GM19467 (cell line): ENCODE measurements around the gene TPRA1.

Source experiments
- ATAC-seq: cut with Tn5 transposase; IDR thresholded peaks from one replicate; pipeline ENCODE4 v1.9.1; 2021; ENCODE audit warnings: mild to moderate bottlenecking, moderate library complexity; ENCODE audit not compliant: unreplicated experiment

The TPRA1 gene

DNA sequence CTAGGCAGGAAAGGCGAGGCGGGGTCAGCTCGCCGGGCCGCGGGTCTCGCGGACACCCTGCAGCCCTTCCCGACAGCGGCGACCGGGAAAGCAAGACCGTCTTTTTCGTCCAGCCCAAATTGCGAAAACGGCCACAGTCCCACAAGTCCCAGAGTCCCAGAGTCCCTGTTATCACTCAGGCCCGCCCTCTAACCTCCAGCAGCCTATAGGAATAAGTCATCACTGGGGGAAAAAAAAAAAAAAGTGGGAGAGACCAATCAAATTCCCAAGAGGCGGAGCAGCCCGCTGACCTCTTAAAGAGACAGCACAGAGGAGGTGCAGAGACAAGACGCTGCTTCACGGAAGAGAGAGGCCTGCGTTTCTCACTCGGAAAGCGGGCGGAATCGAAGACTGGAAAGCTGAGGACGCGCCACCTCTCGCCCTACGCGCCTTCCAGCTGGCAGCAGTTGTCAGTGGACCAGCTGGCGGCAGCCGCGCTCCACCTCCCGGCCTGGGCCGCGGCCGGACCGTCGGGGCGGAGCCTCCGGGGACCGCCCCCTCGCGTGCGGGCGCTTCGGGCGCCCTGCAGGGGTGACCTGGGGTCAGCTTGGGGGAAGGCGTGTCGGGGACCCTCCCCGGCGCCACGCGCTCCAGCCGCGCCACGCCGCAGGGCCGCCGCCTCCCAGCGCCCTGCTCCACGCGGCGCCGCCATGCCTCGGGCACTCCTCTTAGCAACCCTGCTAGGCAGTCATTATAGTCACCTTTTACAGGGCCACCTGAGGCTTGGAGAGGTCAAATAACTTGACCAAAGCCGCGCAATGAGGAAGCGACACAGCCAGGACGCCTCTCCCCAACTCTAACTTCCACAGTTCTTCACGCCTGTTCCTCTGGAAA lies at the start of gene TPRA1:
TSS of gene TPRA1 (minus strand) at position 141 of the 873 bp plus-strand sequence. CDS start 10,587 bp downstream, outside the sequence.
- ATAC-seq, result peak; percentile 74

- no peak for ATAC-seq
Measured at GRCh38 chr3:127640042-127640355, 49.5 kb upstream of the TPRA1 start.

DNA sequence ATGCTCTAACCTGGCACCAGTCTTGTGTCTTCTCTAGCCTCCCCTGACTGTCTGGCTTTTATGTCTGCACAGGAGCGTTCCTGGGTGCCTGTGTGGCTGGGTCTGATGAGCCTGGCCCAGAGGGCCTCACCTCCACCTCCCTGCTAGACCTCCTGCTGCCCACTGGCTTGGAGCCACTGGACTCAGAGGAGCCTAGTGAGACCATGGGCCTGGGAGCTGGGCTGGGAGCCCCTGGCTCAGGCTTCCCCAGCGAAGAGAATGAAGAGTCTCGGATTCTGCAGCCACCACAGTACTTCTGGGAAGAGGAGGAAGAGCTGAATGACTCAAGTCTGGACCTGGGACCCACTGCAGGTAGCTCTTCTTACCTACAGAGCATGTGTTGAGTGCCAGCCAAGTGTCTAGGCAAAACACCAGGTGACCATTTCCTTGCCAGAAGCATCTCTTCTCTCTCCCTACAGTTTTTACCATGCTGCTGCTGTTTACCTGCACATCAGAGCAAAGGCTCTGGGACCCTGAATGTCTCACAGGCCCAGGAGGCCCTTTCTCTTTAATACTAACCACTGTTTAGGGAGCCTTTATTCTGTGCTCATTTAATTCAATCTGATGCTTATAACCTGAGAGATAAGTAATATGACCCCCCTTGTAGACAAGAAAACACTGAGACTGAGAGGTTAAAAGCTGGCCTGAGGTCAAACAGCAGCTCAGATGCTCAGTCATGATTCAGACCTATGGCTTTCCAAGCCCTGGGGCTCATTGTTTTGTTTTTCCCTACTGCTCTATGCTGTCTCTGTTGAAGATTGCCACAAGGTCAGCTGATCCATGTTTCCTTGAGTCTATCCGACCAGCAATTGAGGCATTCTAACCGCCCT lies 48.9 kb upstream of the TPRA1 start:
- no peak for ATAC-seq

DNA sequence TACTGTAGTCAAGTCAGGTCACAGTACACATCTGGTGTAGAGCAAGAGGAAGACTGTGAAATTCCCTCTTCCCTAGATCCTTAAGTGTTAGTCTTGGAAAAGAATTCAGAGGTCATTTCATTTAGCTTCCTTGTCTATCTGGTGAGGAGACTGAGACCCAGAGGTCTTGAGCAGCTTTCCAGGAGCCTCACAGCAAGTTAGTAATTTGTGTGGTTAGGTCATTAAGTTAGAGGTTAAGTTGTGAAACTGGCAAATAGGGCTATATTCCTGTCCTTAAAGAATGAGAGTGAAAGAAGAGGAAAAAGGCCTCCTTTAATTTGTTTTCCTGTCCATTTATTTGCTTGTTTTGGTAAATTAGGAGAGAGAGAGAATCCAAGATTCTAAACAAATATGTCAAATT lies 47.4 kb upstream of the TPRA1 start:
- no peak for ATAC-seq

DNA sequence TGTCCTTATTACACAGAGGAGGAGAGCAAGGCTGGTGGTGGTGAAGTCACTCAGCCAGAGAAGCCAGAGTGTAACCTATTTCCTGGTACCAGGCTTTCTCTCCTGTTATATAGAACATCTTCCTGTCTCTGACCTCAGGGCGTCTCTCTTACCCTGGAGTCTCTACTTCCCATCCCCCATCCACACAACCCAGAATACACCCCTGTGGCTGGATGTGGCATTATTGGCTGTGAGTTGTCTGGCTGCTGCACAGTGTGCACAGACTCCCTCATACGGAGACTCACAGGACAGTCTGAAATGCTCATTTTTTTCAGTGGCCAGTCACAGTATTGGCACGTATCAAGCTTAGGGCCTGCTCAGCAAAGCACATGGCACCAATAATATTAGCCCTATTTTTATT lies 47.0 kb upstream of the TPRA1 start:
- ATAC-seq, result no peak

DNA sequence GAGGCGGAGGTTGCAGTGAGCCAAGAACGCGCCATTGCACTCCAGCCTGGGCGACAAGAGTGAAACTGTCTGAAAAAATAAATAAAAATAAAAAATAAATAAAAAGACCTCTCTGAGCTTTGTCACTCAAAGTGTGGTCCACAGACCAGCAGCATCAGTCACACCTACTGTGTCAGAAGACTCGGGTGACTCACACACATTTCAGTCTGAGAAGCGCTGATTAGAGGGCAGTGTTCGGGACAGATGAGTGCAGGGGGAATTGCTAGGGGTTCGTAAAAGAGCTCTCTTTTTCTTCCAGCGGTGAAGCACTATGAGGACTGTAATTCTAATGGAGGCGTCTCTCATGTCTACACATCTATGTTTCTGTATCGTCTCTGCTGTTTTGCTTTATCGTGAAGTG lies 44.1 kb upstream of the TPRA1 start:
- no peak for ATAC-seq

GRCh38 chr3:127632035-127632820 lies 41.7 kb upstream of the TPRA1 start:
- ATAC-seq, result no peak

DNA sequence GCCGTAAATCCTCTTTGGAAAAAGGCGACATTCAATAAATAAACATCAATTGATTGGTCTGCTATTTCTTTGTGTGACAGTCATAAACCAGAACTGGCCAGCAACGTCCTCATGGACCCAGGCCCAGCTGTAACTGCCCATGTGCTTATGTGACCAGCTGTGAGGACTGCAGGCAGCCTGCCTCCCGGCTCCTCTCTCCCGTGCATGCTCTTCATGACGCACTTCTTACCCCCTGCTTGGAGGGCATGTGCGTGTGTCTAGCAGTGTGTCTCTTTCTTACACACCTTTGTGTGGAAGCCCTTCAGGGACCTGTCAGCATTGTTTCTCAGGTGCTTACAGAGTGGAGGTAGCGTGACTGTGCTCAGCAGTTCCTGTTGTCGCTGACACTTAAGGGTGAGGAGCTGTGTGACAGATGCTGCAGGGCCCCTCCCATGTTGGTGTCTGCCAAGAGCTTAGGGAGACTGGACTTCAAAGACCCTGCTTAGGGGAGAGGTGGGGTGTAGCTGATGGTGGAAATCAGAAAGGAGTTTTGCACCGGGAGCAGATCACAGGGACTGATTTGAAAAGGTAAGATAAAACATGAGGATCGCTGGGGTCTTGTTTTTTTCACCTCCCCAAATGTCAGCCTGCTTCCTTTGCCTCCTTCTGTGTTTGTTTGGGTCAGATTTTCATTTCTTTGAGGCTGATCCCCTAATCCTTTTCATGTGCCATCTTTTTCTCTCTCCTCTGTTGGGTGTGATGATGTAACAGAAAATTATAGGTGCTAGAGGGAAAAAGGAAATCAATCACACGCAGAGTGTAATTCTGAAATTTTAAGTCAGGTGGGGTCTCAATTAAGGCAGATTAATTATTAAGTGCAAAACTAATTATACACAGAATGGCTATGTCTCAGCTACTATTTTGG lies 40.5 kb upstream of the TPRA1 start:
- ATAC-seq, result no peak

DNA sequence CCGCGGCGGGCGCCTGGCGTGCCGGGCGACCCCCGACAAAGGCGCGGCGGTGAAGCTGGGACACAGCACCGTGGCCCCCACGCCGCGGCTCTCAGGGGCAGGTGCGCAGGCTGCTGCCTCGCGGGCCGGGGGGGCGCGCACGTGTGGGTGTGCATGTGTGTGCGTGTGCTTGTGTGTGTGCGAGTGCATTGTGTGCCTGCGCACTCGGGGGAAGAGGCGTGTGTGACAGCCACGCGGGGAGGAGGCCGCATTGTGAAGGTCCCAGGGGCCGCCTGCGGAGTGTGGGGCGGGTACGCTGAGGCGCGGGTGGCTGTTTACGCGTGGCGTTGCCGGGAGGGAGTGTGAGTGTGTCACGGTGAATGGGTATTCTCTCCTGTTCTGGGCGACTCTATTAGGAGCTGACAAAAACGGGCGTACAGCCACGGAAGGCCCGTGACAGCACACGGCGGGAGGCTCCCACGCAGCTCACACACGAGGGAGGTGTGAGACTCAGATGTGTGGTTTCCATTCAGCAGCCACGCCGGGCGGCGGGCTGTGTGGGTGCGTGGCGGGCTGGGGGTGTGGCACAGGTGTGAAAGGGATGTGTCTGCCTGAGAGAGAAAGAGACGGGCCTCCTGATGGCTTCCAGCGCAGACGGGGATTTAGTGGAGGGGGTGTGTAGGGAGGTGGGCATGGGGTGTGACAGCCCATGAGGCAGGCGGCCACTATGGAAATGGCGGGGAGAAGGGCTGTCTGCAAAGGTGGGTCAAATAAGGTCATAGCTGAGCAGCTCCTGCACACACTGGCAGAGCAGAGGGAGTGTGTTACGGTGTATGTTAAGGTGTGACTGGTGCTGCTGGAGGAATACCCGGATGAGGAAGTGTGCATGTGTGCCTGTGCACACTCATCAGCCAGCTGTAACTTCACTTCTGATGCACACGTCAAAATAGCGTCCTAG lies 39.2 kb upstream of the TPRA1 start:
- ATAC-seq, result no peak

DNA sequence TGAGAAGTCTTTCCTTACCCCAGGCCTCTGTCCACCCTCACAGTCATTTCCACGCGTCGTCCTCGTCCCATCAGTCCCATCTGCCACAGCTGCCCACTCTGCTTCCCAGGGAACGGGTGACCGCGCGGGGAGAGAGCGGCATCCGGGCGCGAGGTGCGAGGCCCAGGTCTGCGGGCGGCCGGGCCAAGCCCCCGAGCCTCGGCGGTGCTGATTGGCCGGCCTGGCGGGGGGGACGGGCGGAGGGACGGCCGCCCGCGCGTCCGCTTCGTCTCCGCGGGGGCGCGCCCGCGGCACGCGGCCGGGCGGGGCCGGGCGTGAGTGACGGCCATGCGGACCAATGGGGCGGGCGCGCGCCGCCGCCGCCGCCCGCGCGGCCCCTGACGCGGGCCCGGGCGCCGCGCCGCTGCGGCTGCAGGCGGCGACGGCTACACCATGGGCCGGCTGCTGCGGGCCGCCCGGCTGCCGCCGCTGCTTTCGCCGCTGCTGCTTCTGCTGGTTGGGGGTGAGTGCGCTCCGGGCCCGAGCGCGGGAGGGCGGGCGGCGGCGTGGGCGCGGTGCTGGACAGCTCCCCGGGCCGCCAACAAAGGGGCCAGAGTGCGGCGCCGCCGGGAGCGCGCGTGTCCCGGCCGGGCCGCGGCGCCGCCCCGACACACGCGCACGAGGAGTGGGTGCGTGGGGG lies 38.4 kb upstream of the TPRA1 start, which contains the start of gene PODXL2:
TSS of gene PODXL2 (plus strand) at position 398 of the 679 bp plus-strand sequence. CDS start at position 433, 35 bp downstream.
- ATAC-seq, result no peak

- ATAC-seq, result no peak
Measured at GRCh38 chr3:127628426-127628787, 37.9 kb upstream of the TPRA1 start.

DNA sequence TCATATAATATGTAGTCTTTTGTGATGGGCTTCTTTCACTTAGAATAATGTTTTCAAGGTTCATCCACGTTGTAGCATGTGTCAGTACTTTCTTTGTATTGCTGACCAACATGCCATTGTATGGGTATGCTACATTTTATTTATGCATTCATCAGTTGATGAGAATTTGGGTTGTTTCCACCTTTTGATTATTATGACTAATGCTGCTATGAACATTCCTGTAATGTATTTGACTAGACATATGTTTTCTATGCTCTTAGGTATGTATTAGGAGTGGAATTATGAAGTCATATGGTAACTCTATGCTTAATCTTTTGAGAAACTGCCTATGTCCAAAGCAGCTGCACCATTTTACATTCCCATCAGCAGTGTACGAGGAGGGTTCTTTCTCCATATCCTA lies 35.3 kb upstream of the TPRA1 start:
- no peak for ATAC-seq

- no peak for ATAC-seq
Measured at GRCh38 chr3:127624063-127624462, 33.5 kb upstream of the TPRA1 start.

DNA sequence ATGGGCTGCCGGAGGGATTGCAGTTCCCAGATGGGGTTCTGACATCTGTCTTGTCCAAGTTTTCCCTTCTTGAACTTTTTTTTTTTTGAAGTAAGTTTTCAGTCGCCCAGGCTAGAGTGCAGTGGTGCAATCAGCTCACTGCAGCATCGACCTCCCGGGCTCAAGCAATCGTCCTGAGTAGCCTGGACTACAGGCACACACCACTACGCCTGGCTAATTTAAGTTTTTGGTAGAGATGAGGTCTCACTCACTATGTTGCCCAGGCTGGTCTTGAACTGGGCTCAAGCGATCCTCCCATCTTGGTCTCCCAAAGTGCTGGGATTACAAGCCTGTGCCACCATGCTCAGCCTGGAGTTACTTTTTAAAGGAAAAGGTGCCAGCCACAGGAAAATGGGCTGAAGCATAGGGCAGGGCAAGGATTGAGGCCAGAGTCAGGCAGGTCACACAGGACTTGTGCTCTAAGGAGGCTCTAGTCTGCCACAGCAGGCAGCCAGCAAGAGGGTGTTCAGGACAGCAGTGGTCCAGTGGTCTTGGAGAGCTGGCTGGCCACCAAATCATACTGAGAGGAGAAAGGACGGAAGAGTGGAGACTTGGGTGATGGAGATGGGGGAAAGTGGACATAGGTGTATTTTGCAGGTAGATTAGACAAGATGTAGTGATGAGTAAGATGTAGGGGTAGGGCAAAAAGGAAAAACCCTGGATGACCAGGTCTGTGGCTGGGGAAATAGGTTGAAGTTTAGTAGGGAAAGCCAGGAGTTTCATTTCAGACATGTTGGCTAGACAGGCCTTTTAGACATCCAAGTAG lies 32.4 kb upstream of the TPRA1 start:
- ATAC-seq, result no peak

DNA sequence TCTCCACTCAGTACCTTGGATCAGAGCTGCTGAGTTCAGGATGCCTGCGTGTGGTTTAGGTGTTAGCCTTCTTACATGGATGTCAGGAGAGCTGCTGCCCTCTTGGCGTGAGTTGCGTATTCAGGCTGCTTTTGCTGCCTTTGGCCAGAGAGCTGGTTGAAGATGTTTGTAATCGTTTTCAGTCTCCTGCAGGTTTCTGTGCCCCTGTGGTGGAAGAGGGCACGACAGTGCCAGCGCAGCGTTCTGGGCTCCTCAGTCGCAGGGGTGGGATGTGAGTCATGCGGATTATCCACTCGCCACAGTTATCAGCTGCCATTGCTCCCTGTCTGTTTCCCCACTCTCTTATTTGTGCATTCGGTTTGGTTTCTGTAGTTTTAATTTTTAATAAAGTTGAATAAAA lies 31.5 kb upstream of the TPRA1 start:
- no peak for ATAC-seq

DNA sequence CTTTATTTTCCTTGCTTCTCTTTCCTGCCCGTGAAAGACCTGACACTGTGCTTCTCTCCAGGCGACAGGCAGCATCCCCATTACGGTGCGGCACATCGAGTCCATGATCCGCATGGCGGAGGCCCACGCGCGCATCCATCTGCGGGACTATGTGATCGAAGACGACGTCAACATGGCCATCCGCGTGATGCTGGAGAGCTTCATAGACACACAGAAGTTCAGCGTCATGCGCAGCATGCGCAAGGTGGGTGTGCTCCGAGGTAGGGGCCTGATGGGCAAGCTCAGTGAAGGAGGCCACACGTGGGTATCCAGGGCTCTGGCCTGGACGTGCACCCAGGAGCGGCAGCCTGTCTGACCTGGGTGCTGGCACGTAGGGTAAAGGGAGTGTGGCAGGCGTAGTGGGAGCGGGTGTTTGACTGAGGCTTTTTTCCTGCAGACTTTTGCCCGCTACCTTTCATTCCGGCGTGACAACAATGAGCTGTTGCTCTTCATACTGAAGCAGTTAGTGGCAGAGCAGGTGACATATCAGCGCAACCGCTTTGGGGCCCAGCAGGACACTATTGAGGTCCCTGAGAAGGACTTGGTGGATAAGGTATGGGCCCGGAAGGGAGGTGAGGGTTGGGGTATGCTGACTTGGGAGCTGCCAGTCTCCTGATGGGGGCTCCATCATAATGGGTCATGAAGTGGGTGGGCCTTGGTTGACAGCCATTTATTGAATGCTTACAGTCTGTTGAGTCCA lies 30.3 kb upstream of the TPRA1 start:
- no peak for ATAC-seq

GRCh38 chr3:127618891-127619290 lies 28.4 kb upstream of the TPRA1 start:
- no peak for ATAC-seq
